NCI-H2107 treated with DMSO at 0.1 percent for 48 hours (cell line): ENCODE results near the gene KLHL33.

Experiments
- DNase-seq: peaks from one replicate; lab custom pipeline; 2025; ENCODE audit not compliant: unreplicated experiment; lab: John Stamatoyannopoulos, UW

KLHL33 gene

GRCh38 chr14:20380681-20381080 lies 55.3 kb downstream of the KLHL33 start:
- DNase-seq: no peak

- no peak for DNase-seq
These were observed 56.2 kb downstream of the KLHL33 start for GRCh38 chr14:20379743-20380142.

- DNase-seq: no peak
These were observed 58.8 kb downstream of the KLHL33 start for GRCh38 chr14:20377171-20377570.

- DNase-seq: no peak
These were observed 59.8 kb downstream of the KLHL33 start for GRCh38 chr14:20376071-20376588.
